Activated T-cell treated with anti-CD3 and anti-CD28 coated beads for 4 hours (primary cell): Measurements from ENCODE around the gene GPC1.
A peak's percentile ranks its signal among the peaks of the same experiment; 100 is the strongest.

Source experiments
- DNase-seq: peaks from one replicate; pipeline ENCODE4 v3.0.0-alpha.2; 2020

Gene GPC1

DNA sequence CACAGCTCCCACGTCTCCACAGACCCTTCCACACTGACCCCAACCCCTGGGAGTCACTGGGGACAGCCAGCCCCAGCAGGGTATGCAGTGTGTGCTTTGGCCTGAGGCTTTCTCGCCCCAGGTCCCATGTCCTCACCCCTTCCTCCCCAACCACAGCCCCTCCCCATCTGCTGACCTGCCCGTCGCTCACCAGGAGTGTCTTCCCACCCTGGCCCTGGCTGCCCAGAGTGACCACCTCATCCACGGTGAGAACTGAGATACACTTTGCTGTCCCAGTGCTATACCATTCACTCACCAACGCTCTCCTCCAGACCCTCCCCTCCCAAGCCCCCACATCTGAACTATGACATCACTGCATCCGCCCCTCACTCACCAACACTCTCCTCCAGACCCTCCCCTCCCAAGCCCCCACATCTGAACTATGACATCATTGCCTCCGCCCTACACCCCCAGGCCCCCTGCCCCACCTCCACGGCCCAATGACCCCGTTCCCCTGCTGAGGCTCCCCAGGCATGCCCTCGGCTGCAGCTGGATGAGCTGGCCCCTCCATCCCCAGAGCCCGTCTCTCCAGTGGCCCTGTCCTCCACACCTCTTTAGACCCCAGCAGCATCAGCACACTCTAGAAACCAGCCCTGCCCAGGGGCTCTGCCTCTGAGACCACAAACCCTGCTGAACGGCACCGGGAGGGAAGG, 67.1 kb downstream of the GPC1 start:
- no peak for DNase-seq

DNA sequence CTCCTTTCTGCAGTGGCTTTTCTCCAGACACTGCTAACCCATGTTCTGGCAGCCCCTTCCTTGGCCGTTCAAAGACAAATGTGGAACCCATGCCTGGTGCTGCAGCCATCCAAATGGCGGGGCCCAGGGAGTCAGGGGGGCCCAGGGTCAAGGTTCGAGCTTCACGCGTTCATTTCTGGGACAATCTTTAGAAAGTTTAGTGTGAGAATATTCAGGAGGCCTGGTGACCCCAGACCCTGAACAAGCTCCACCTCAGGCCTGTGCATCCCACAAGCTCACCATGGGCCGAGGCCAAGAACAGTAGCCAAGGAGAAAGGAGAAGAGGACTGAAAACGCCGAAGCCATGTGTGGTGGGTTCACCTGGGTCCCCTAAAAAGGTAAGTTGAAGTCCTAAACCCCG, 67.9 kb downstream of the GPC1 start:
- DNase-seq = no peak

DNA sequence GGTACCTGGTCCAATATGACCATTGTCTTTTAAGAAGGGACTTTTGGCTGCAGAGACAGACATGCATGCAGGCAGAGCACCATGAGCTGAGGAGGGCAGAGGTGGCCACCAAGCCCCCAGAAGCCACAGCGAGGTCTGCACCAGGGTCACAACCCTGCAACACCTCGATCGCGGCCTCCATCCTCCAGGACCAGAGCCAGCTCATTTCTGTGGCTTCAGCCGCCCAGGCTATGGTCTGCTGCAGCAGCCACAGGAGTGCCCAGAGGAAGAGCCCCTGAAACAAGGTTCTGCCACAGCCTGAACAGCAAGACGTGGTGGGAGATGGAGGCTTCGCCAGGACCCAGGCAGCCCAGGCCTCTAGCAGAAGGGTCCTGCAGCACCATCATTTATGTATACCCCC, 68.4 kb downstream of the GPC1 start:
- no peak for DNase-seq

DNA sequence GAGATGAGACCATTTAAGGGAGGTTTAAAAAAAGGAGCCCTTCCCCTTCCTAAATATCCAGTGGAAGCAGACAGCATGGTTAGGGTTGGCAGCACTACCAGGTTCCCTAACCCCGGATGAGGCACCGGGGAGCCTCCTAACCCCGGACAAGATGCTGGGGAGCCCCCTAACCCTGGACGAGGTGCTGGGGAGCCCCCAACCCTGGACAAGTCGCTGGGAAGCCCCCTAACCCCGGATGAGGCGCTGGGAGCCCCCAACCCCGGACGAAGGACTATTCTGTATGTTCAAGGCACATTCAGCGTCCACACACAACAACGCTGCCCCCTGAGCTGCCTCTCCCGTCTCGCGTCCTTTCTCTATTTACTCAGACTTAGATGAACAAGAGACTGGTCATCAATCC, 70.4 kb downstream of the GPC1 start:
- DNase-seq = no peak

DNA sequence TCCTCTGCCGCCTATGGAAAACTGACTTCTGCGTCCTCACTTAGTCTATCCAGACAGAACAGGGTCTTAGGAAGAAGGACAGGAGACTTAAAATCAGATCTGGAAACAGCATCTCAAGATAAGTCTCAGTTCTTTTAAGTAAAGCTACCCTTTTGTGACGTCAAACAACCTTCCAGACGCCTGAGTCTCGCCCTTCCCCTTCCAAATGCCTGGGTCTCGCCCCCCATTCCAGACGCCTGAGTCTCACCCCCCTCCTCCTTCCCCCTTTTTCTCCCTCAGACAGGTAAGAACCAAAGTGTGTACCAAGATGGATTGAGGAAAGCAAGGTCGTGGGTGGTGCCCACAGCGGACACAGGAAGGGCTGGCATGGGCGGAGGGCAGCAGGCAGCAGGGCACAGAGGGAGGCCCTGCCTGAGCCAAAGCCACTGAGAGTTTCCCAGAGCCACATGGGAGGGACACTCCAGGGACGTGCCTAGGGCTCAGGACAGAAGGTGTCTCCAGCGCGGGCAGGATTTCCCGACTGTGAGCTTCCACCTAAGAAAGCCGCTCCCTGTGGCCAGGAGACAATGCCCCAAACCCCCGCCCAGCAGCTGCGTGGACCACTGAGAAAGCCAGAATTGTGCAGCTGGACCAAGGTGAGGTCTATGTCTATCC, 71.1 kb downstream of the GPC1 start:
- no peak for DNase-seq

DNA sequence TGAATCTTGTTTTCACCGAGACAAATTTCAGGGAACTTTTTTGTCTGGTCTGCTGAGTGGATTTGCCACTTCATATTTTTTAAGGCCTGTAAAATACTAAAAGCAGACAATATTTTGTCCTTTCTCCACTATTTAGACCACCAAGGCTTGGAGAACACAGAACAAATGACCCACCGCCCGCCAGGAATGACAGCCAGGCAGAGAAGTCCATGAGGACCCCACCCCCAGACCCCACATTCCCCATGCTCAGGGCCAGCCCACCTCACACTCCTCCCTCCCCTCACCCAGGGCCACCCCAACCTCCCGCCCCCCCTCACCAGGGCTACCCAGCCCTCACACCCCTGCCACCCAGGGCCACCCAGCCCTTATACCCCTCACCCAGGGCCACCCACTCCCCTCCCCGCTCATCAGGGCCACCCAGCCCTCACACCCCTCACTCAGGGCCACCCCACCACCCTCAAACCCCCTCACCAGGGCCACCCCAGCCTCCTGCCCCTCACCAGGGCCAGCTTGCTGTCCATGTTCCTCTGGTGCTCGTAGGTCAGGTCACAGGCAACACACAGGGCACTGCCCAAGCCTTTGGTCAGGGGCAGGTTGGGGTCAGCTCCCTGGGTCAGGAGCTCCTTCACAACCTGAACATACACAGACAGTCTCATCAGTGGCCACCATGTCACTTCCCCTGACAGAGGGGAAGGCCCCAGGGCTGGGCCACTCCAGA, 71.8 kb downstream of the GPC1 start:
- DNase-seq = no peak

DNA sequence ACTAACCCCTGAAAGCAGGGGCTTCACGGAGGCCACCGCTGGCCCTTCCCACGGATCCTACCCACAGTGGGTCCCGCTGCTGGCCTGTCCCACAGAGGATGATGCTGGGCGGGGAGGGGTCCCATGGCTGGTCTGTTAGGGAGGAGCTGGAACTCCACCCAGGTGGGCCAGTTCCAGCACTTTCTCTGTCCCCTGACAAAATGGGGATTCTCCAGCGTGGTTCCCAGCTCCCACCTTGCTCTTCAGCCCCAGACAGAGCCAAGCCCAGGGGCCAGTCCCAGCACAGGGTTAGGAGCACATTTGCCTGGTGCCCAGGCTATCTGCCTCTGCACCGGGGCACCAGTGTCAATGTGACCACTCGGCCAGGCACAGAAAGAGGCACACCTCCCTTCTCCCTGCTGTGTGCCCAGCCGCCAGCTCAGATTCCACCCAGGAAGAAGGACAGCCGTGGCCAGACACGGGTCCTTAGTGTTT, 72.4 kb downstream of the GPC1 start:
- DNase-seq = no peak

DNA sequence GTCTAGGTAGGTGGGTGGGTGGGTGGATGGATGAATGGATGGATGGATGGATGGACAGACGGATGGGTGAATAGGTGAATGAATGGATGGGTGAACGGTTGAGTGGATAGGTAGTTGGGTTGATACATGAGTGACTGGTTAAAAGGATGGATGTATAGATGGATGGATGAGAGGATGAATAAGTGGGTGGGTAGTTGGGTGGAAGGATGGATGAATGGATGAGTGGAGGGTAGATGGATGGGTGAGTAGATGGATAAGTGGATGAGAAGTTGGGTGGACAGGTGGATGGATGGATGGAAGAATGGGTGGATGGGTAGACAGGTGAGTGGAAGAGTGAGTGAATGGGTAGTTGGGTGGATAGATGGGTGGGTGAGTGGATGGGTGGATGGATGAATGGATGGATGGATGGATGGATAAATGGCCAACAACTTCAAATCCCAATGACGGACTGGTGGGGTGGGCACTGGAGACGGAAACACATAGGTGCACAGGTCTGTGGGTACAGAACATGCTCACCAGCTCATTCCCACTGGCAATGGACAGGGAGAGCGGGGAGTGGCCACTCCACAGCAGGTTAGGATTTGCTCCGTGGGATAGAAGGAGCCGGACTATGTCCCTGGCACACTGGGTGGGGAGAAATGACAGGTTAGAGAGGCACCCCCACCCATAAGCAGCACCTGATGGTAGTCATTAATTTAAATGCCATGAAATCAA, 73.5 kb downstream of the GPC1 start:
- DNase-seq = no peak

DNA sequence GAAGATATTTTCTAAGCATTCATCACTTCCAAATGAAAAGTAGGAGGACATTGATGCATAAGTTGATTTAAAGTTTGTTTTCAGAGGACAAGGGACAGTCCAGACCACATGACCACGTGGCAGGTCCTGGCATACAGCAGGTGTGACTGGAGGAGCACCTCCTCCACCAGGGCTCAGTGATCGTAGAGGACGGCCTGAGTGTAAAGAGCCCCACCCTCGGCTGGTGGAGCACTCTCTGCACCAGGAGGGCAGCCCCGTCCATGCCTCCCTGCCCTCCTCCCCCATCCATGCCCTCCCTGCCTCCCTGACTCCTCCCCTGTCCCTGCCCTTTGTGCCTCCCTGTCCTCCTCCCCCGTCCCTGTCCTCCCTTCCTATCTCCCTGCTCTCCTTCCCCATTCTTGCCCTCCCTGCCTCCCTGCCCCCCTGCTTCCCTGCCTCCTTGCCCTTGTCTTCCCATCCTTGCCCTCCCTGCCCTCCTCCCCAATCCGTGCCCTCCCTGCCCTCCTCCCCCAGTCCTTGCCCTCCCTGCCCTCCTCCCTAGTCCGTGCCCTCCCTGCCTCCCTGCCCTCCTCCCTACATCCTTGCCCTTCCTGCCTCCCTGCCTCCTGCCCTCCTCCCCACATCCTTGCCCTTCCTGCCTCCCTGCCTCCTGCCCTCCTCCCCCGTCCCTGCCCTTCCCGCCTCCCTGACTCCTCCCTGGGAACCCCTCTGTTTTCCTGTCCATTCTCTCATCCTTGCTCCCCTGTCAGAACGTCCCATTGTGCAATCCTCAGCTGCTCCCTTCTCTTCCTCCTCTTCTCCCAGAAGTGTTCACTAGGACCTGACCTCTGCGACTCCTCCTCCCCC, 74.4 kb downstream of the GPC1 start:
- no peak for DNase-seq

DNA sequence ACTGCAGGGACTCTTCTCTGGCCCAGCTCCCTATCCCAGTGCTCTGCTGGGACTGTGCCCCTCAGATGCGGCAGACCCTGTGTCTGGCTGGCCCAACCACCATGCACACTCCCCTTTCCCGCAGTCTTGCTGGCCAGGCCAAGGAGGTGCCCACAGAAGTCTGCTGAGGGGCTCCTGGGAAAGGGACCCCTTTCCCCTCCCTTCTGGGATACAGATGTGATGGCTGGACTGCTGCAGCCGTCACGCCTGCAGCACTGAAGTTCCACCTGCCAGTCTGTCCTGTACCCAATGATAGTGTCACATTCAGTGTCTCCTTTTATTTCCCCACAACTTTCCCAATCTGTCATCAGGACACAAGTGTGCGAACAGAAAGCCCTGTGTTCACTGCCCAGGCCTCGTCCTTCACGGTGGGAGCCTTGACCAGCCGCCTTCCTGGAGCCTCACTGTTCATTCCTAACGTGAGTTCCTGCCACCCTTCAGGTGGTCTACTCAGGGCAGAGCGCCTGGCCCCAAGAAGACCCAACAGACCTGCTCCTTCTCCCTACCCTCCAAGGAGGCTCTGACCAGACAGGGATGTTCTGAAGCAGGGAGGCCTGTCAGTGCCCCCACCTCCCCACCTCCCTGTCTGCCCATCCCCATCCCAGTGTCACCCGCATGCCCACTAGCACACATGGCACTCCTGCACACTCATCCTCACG, 75.2 kb downstream of the GPC1 start:
- no peak for DNase-seq

DNA sequence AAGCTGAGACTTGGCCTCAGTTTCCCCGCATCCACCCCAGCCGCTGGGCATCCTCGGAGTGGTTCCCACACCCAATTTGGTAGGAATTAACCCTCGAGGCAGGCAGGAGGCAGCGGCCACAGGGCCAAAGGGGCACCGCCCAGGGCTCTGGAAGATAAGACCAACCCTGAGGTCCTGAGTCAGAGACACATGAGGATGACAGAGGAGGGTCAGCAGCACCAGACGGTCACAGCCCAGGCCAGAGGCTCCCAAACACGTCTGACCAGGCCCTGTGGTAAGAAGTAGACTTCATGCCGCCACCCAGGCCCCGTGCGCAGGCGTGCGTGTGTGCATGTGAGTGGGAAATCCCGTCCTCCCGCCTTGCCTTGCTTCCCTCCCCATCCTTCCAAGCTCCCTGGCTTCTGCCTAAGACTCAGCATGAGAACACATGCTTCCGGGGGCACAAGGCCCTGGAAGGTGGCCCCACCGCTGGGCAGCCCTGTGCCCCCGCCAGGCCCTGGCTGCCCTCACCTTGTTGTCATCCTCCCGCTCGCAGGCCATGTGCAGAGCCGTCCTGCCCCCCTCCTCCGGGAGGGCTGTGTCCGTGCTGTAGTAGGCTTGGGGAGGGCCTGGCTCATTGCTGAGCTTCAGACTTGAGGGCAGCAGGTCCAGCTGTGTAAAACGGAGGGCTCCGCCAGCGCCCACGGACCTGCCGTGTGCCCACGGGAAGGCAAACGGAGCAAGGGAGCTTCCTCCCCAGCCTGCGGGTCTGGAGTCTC, 76.1 kb downstream of the GPC1 start:
- no peak for DNase-seq

DNA sequence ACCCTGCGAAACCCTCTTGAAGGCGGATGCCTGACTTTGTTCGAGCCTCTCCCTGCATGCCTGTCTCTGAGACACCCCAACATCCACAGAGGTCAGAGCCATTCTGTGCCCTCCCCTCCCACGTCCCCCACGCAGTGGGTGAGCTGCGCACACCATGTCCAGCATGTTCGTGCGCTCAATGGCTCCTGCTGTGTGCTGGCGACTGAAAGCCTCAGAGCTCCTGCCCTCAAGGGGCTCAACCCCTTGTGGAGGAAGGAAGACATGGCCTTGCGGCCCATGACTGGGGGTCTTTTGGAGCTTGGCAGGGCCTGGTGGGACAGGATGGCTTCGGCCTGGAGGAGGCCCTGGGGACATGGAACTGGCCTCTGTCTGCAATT, 76.6 kb downstream of the GPC1 start:
- DNase-seq = no peak

DNA sequence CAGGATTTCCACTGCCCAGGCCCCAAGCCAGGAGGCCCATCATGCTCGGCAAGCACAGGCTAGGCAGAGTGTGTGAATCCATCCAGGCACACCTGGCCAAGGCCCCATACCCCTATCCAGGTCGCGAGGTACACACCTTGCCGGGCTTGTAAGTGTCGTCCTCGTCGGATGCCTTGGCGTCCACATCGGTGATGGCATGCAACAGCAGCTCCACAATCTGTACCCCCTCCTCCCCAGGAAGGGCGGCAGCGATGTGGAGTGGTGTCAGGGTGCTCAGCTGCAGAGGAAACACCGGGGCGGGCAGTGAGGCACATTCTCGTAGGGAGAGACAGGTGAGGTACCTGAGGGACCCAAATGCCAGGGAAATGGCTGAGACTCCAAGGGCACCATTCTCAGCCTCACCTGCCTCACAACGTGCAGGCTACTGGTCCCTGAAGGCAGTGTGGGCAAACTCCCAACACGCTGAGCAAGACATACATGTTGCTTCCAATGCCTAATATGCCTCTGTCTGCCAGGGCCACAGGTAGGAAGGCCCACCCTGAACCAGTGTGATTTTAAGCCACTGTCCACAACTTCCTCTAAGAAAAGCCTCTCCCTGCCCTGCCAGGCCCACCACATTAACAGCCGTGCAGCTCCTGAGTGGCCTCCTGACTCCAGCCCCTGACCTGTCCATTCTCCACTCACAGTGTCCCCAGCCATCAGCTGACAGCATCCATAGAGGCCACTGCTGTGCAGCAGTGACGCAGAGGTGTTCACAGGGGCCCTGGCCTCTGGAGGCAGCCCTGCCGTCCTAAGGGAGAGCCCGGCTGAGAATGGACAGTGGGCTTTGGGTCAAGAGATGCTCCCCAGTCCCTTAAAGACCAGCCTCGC, 77.4 kb downstream of the GPC1 start:
- no peak for DNase-seq

DNA sequence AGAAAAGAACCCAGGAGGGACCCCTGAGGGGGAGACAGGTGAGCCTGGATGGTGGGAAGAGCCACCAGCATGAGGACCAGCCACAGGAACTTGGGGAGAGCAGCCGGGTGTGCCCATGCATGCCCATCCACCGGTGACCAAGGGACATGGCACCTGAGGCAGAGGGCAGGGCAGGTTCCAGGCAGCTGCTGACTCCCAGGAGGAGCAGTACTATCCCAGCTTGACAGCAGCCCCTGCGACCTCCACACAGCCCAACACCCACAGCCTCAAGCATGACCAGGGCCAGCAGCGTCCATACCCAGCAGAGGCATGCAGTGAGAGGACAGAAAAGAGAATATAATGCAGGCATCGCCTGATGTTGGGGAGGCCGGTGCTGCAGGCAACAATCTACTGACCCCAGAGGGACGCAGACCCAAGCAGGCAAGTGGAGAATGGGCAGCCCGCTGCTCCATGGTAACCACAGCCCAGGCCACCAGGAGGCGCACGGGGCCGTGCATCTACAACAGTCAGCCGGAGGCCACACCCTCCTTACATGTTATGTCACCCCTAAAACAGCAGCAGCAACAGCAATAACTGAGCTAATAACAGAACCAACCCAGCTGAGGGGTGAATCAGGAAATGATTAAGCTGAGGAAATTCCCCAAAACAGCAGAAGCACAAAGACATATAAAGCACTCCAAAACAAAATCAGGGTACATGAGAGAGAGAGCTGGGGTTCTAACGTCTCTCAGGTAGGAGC, 78.3 kb downstream of the GPC1 start:
- peak; percentile 77 for DNase-seq

DNA sequence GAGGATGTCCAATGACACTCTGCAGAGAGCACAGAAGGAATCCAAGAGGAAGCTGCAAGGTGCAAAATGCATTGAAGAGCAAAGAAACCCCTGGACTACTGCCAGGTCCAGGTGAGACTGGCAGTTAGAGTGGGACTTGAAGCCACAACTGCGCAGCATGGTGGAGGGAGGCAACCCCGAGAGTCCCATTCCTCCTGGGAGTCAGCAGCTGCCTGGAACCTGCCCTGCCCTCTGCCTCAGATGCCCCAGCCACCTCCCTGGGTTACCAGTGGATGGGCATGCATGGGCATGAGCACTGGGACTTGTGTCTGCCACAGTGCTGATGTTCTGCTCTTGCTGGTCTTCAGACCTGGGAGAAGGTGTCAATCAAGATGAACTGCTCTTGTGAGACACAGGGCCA, 79.2 kb downstream of the GPC1 start:
- DNase-seq = no peak

DNA sequence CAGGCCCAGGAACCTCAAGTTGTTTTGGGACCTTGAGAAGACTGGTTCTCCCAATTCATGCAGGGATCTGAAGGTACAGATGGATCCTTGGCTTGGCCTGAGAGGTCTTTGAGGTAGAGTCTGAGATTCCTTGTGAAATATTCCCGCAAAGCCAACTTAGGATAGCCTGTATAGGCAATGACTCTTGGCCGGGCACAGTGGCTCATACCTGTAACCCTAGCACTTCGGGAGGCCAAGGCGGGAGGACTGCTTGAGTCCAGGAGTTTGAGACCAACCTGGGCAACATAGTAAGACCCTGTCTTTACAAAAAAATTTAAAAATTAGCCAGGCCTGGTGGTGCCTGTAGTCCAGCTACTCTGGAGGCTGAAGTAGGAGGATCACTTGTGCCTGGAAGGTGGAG, 81.9 kb downstream of the GPC1 start:
- no peak for DNase-seq
